ENCODE results near the gene AKT1S1.

Gene AKT1S1

GRCh38 chr19:49923055-49924003 is 46.2 kb upstream of the AKT1S1 start:
- H3K9ac ChIP-seq = no peak overlapping the region
- H3K27ac ChIP-seq = no peak overlapping the region
- H3K36me3 ChIP-seq (ENCODE audit: control insufficient read depth, insufficient read depth, low read length) = no peaks in the 10 kb centered on the region
- no peaks in the 10 kb centered on the region for H3K9me3 ChIP-seq (ENCODE audit: control insufficient read depth, low read length)
- H3K79me2 ChIP-seq = peaks cover 56% of the 10 kb centered on the region
- no peaks in the 10 kb centered on the region for H3K4me1 ChIP-seq
- H2AFZ ChIP-seq = no peak overlapping the region
- no peak for TF ChIP-seq CTCF (IDR thresholded peaks at IDR 0.05)
- H3K4me3 ChIP-seq (ENCODE audit: low read depth, low read length) = no peak overlapping the region
- H3K4me2 ChIP-seq (ENCODE audit: low read length) = no peak overlapping the region
- no peaks in the 10 kb centered on the region for H3K27me3 ChIP-seq (ENCODE audit: control insufficient read depth, insufficient read depth, low read length)

DNA sequence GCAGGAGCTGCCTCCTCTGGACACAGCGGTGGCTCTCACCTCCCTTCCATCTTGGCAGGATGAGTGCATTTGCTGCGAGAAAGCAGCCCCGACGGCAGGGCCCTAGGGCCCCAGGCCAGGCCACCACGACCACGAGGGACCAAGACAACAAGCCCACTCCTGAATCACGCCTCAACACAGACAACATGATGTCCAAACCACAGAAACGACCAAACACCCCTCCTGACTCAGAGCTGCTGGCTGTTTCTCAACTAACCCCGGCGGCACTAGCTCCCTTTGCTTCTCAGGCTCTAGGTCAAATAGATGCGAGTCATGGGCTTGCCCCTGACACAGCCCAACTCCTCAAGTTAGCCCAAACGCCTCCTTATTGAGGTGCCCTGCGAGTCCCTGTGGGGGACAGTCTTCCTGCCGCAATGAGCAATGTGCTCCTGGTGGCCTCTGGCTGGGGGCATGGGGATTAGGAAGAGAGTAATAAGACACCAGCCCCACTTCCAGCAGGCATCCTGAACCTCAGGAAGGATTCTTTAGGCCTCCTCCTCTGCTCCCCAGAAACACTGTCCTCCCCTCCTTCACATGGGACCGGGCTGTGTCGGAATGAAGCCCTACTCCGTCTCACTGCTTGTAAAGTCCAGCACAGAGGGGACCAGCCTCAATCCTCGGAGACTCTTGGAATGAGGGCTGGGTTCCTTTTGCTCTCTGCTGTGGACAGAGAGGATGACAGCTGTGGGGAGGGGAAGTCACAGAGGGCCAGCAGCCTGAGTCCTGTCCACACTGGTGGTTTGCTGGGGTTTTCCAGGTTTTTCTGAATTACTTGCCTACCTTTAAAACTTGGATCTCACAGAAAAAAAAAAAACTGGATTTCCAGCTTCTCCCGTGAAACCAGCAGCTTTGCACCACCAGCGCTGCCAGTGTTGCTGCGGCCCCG is 45.0 kb upstream of the AKT1S1 start:
- H3K36me3 ChIP-seq (ENCODE audit: control insufficient read depth, insufficient read depth, low read length) = no peaks in the 10 kb centered on the region
- peaks cover 46% of the 10 kb centered on the region for H3K79me2 ChIP-seq
- no peak overlapping the region for H3K27ac ChIP-seq
- H3K4me3 ChIP-seq (ENCODE audit: low read depth, low read length) = no peak overlapping the region
- H3K9ac ChIP-seq = no peak overlapping the region
- no peak for TF ChIP-seq CTCF (IDR thresholded peaks at IDR 0.05)
- H3K4me1 ChIP-seq = no peaks in the 10 kb centered on the region
- H2AFZ ChIP-seq = no peak overlapping the region
- no peaks in the 10 kb centered on the region for H3K27me3 ChIP-seq (ENCODE audit: control insufficient read depth, insufficient read depth, low read length)
- H3K4me2 ChIP-seq (ENCODE audit: low read length) = no peak overlapping the region
- H3K9me3 ChIP-seq (ENCODE audit: control insufficient read depth, low read length) = no peaks in the 10 kb centered on the region

GRCh38 chr19:49920624-49921363 is 43.6 kb upstream of the AKT1S1 start:
- Histone ChIP-seq H3K27me3 (ENCODE audit: control insufficient read depth, insufficient read depth, low read length) (no peaks in the 10 kb centered on the region), H3K4me1 (no peaks in the 10 kb centered on the region), H3K9me3 (ENCODE audit: control insufficient read depth, low read length) (no peaks in the 10 kb centered on the region), H2AFZ (no peak overlapping the region), H3K4me3 (ENCODE audit: low read depth, low read length) (no peak overlapping the region), H3K9ac (no peak overlapping the region), H3K79me2 (peaks cover 42% of the 10 kb centered on the region), H3K4me2 (ENCODE audit: low read length) (no peak overlapping the region), H3K36me3 (ENCODE audit: control insufficient read depth, insufficient read depth, low read length) (no peaks in the 10 kb centered on the region), H3K27ac (no peak overlapping the region)
- no peak for TF ChIP-seq CTCF (IDR thresholded peaks at IDR 0.05)

GRCh38 chr19:49918089-49918488 is 40.9 kb upstream of the AKT1S1 start:
- peaks cover 22% of the 10 kb centered on the region for H3K79me2 ChIP-seq
- no peak overlapping the region for H2AFZ ChIP-seq
- no peak for TF ChIP-seq CTCF (IDR thresholded peaks at IDR 0.05)
- H3K4me1 ChIP-seq = no peaks in the 10 kb centered on the region
- no peak overlapping the region for H3K27ac ChIP-seq
- H3K4me3 ChIP-seq (ENCODE audit: low read depth, low read length) = no peak overlapping the region
- H3K4me2 ChIP-seq (ENCODE audit: low read length) = no peak overlapping the region
- H3K9ac ChIP-seq = no peak overlapping the region
- H3K36me3 ChIP-seq (ENCODE audit: control insufficient read depth, insufficient read depth, low read length) = no peaks in the 10 kb centered on the region
- H3K27me3 ChIP-seq (ENCODE audit: control insufficient read depth, insufficient read depth, low read length) = no peaks in the 10 kb centered on the region
- no peaks in the 10 kb centered on the region for H3K9me3 ChIP-seq (ENCODE audit: control insufficient read depth, low read length)
